ENCODE data around the gene ASTN2.

The ASTN2 gene

GRCh38 chr9:116387934-116388698 lies 1026.7 kb downstream of the ASTN2 start:
- Histone ChIP-seq H2BK120ac (ENCODE audit: low read depth, low read length) (no peak overlapping the region), H4K91ac (ENCODE audit: low read depth, low read length, poor library complexity) (no peak overlapping the region), H3K27me3 (ENCODE audit: control insufficient read depth in 3 of 3, insufficient read depth in 3 of 3, low read depth in 1 of 3, low read length in 3 of 3) (no peaks in the 10 kb centered on the region), H3K36me3 (replicated peaks in 1 of 2; ENCODE audit: control insufficient read depth in 2 of 2, insufficient read depth in 2 of 2, low read length in 2 of 2) (peaks cover 0 to 89% of the 10 kb centered on the region in 2 donors), H3K9me3 (replicated peaks in 1 of 2; ENCODE audit: control insufficient read depth in 2 of 2, insufficient read depth in 1 of 2, low read depth in 1 of 2, low read length in 2 of 2) (no peaks in the 10 kb centered on the region), H2BK12ac (ENCODE audit: low read length) (no peak overlapping the region), H3K4me2 (ENCODE audit: insufficient read depth, low read length, poor library complexity, severe bottlenecking) (no peak overlapping the region), H4K8ac (ENCODE audit: low read depth, low read length) (no peak overlapping the region), H2AFZ (ENCODE audit: low read length) (no peak overlapping the region), H2BK15ac (ENCODE audit: low read length) (no peak overlapping the region), H2AK5ac (ENCODE audit: low read depth, low read length) (no peak overlapping the region), H3K4me1 (ENCODE audit: control insufficient read depth in 2 of 2, insufficient read depth in 1 of 2, low read depth in 1 of 2, low read length in 2 of 2) (no peaks in the 10 kb centered on the region), H3K9ac (ENCODE audit: low read depth, low read length, poor library complexity) (no peak overlapping the region), H3K23ac (ENCODE audit: low read depth, low read length, poor library complexity) (no peak overlapping the region), H3K27ac (replicated peaks; ENCODE audit: low read length) (no peak overlapping the region), H3K4me3 (ENCODE audit: low read length in 2 of 2) (no peak overlapping the region), H3K14ac (ENCODE audit: low read length) (no peak overlapping the region), H2BK5ac (ENCODE audit: low read length) (no peak overlapping the region), H3K18ac (ENCODE audit: low read length) (no peak overlapping the region), H3K79me1 (ENCODE audit: low read depth, low read length) (no peaks in the 10 kb centered on the region), H3K4ac (ENCODE audit: low read length) (no peak overlapping the region)
- DNase-seq (ENCODE audit: low spot score) = no peak
- WGBS, 2 donors (ENCODE audit: extremely low coverage in 2 of 2, insufficient read length in 2 of 2, insufficient replicate concordance in 1 of 2) = no CpG with 5 or more reads among the region's 6 CpGs

DNA sequence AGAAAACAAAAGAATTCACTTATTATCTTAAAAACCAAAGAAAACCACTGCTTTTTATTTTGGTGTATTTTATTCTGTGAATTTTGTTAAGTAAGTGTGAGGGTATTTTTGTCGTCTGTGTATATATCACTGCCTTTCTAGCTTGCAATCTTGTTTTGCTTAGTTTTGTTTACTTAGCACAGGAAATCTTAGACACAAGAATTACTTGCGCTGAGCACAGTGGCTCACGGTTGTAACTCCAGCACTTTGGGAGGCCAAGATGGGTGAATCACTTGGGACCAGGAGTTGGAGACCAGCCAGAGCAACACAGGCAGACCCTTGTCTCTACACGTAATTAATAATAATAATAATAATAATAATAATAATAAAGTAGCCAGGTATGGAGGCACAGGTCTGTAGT lies 1030.9 kb downstream of the ASTN2 start:
- Histone ChIP-seq H4K8ac (ENCODE audit: low read depth, low read length) (no peak overlapping the region), H3K9me3 (replicated peaks in 1 of 2; ENCODE audit: control insufficient read depth in 2 of 2, insufficient read depth in 1 of 2, low read depth in 1 of 2, low read length in 2 of 2) (no peaks in the 10 kb centered on the region), H2BK5ac (ENCODE audit: low read length) (no peak overlapping the region), H3K9ac (ENCODE audit: low read depth, low read length, poor library complexity) (no peak overlapping the region), H3K36me3 (replicated peaks in 1 of 2; ENCODE audit: control insufficient read depth in 2 of 2, insufficient read depth in 2 of 2, low read length in 2 of 2) (peaks cover 0 to 94% of the 10 kb centered on the region in 2 donors), H3K4me1 (ENCODE audit: control insufficient read depth in 2 of 2, insufficient read depth in 1 of 2, low read depth in 1 of 2, low read length in 2 of 2) (peaks cover 0 to 1% of the 10 kb centered on the region in 2 donors), H3K4me3 (ENCODE audit: low read length in 2 of 2) (no peak overlapping the region), H2AK5ac (ENCODE audit: low read depth, low read length) (no peak overlapping the region), H3K4me2 (ENCODE audit: insufficient read depth, low read length, poor library complexity, severe bottlenecking) (no peak overlapping the region), H4K91ac (ENCODE audit: low read depth, low read length, poor library complexity) (no peak overlapping the region), H3K27ac (replicated peaks; ENCODE audit: low read length) (no peak overlapping the region), H3K4ac (ENCODE audit: low read length) (no peak overlapping the region), H2AFZ (ENCODE audit: low read length) (no peak overlapping the region), H3K23ac (ENCODE audit: low read depth, low read length, poor library complexity) (no peak overlapping the region), H2BK120ac (ENCODE audit: low read depth, low read length) (no peak overlapping the region), H2BK15ac (ENCODE audit: low read length) (no peak overlapping the region), H3K27me3 (ENCODE audit: control insufficient read depth in 3 of 3, insufficient read depth in 3 of 3, low read depth in 1 of 3, low read length in 3 of 3) (no peaks in the 10 kb centered on the region), H3K79me1 (ENCODE audit: low read depth, low read length) (no peaks in the 10 kb centered on the region), H3K14ac (ENCODE audit: low read length) (no peak overlapping the region), H3K18ac (ENCODE audit: low read length) (no peak overlapping the region), H2BK12ac (ENCODE audit: low read length) (no peak overlapping the region)
- no peak for DNase-seq (ENCODE audit: low spot score)
- WGBS, 2 donors (ENCODE audit: extremely low coverage in 2 of 2, insufficient read length in 2 of 2, insufficient replicate concordance in 1 of 2) = no CpG with 5 or more reads among the region's 4 CpGs

- H3K9me3 ChIP-seq (replicated peaks in 1 of 2; ENCODE audit: control insufficient read depth in 2 of 2, insufficient read depth in 1 of 2, low read depth in 1 of 2, low read length in 2 of 2) = no peaks in the 10 kb centered on the region
- H2AK5ac ChIP-seq (ENCODE audit: low read depth, low read length) = no peak overlapping the region
- no peaks in the 10 kb centered on the region for H3K27me3 ChIP-seq (ENCODE audit: control insufficient read depth in 3 of 3, insufficient read depth in 3 of 3, low read depth in 1 of 3, low read length in 3 of 3)
- H3K4me3 ChIP-seq (ENCODE audit: low read length in 2 of 2) = no peak overlapping the region
- H3K18ac ChIP-seq (ENCODE audit: low read length) = no peak overlapping the region
- no peak overlapping the region for H3K27ac ChIP-seq (replicated peaks; ENCODE audit: low read length)
- no peak overlapping the region for H4K91ac ChIP-seq (ENCODE audit: low read depth, low read length, poor library complexity)
- no peak overlapping the region for H3K4me2 ChIP-seq (ENCODE audit: insufficient read depth, low read length, poor library complexity, severe bottlenecking)
- no peak overlapping the region for H3K23ac ChIP-seq (ENCODE audit: low read depth, low read length, poor library complexity)
- no peak overlapping the region for H3K9ac ChIP-seq (ENCODE audit: low read depth, low read length, poor library complexity)
- H3K4me1 ChIP-seq (ENCODE audit: control insufficient read depth in 2 of 2, insufficient read depth in 1 of 2, low read depth in 1 of 2, low read length in 2 of 2) = peaks cover 0 to 1% of the 10 kb centered on the region in 2 donors
- no peak overlapping the region for H2BK5ac ChIP-seq (ENCODE audit: low read length)
- H3K36me3 ChIP-seq (replicated peaks in 1 of 2; ENCODE audit: control insufficient read depth in 2 of 2, insufficient read depth in 2 of 2, low read length in 2 of 2) = peaks cover 0 to 97% of the 10 kb centered on the region in 2 donors
- no peak overlapping the region for H3K4ac ChIP-seq (ENCODE audit: low read length)
- no peak overlapping the region for H3K14ac ChIP-seq (ENCODE audit: low read length)
- H2BK12ac ChIP-seq (ENCODE audit: low read length) = no peak overlapping the region
- H2BK15ac ChIP-seq (ENCODE audit: low read length) = no peak overlapping the region
- WGBS, 2 donors (ENCODE audit: extremely low coverage in 2 of 2, insufficient read length in 2 of 2, insufficient replicate concordance in 1 of 2) = no CpG with 5 or more reads among the region's 5 CpGs
- H2BK120ac ChIP-seq (ENCODE audit: low read depth, low read length) = no peak overlapping the region
- H2AFZ ChIP-seq (ENCODE audit: low read length) = no peak overlapping the region
- no peak for DNase-seq (ENCODE audit: low spot score)
- no peaks in the 10 kb centered on the region for H3K79me1 ChIP-seq (ENCODE audit: low read depth, low read length)
- no peak overlapping the region for H4K8ac ChIP-seq (ENCODE audit: low read depth, low read length)
These were observed 1031.7 kb downstream of the ASTN2 start for GRCh38 chr9:116383133-116383532.

GRCh38 chr9:116382053-116382452 lies 1032.8 kb downstream of the ASTN2 start:
- Histone ChIP-seq H3K79me1 (ENCODE audit: low read depth, low read length) (no peaks in the 10 kb centered on the region), H4K91ac (ENCODE audit: low read depth, low read length, poor library complexity) (no peak overlapping the region), H2BK120ac (ENCODE audit: low read depth, low read length) (no peak overlapping the region), H2AK5ac (ENCODE audit: low read depth, low read length) (no peak overlapping the region), H2AFZ (ENCODE audit: low read length) (no peak overlapping the region), H4K8ac (ENCODE audit: low read depth, low read length) (no peak overlapping the region), H3K27me3 (ENCODE audit: control insufficient read depth in 3 of 3, insufficient read depth in 3 of 3, low read depth in 1 of 3, low read length in 3 of 3) (no peaks in the 10 kb centered on the region), H3K4ac (ENCODE audit: low read length) (no peak overlapping the region), H3K4me2 (ENCODE audit: insufficient read depth, low read length, poor library complexity, severe bottlenecking) (no peak overlapping the region), H2BK15ac (ENCODE audit: low read length) (no peak overlapping the region), H3K36me3 (replicated peaks in 1 of 2; ENCODE audit: control insufficient read depth in 2 of 2, insufficient read depth in 2 of 2, low read length in 2 of 2) (peaks cover 0 to 98% of the 10 kb centered on the region in 2 donors), H2BK5ac (ENCODE audit: low read length) (no peak overlapping the region), H3K18ac (ENCODE audit: low read length) (no peak overlapping the region), H3K4me1 (ENCODE audit: control insufficient read depth in 2 of 2, insufficient read depth in 1 of 2, low read depth in 1 of 2, low read length in 2 of 2) (peaks cover 0 to 1% of the 10 kb centered on the region in 2 donors), H3K27ac (replicated peaks; ENCODE audit: low read length) (no peak overlapping the region), H3K9ac (ENCODE audit: low read depth, low read length, poor library complexity) (no peak overlapping the region), H3K9me3 (replicated peaks in 1 of 2; ENCODE audit: control insufficient read depth in 2 of 2, insufficient read depth in 1 of 2, low read depth in 1 of 2, low read length in 2 of 2) (no peaks in the 10 kb centered on the region), H2BK12ac (ENCODE audit: low read length) (no peak overlapping the region), H3K23ac (ENCODE audit: low read depth, low read length, poor library complexity) (no peak overlapping the region), H3K14ac (ENCODE audit: low read length) (no peak overlapping the region), H3K4me3 (ENCODE audit: low read length in 2 of 2) (no peak overlapping the region)
- DNase-seq (ENCODE audit: low spot score) = no peak
- no CpG with 5 or more reads among the region's 4 CpGs for WGBS, 2 donors (ENCODE audit: extremely low coverage in 2 of 2, insufficient read length in 2 of 2, insufficient replicate concordance in 1 of 2)
